WTC11 (cell line): Measurements from ENCODE around the gene FERMT3.

Experiments used
- CBFB ChIP-seq: sonication (generic); formaldehyde crosslinking; IDR thresholded peaks from 2 replicates; pipeline ENCODE4 v1.8.1; 2022; ENCODE audit warnings: mild to moderate bottlenecking, low read depth, missing genetic modification reagents
- CREB1 ChIP-seq: sonication (generic); formaldehyde crosslinking; IDR thresholded peaks from 2 replicates; pipeline ENCODE4 v1.8.0; 2023; ENCODE audit warnings: mild to moderate bottlenecking, missing genetic modification reagents
- NFATC4 ChIP-seq: fragments of 250-450 bp; sonication (Bioruptor Pico); IDR thresholded peaks from 2 replicates; pipeline ENCODE4 v1.9.0; 2021; ENCODE audit warnings: mild to moderate bottlenecking
- TF ChIP-seq, protein P1 (sequence below): fragments of 200-600 bp; IDR thresholded peaks from 2 replicates; pipeline ENCODE4 v1.8.0; 2022; ENCODE audit warnings: antibody characterized with exemption
- TF ChIP-seq, protein P2 (sequence below): sonication (generic); formaldehyde crosslinking; IDR thresholded peaks from 2 replicates; pipeline ENCODE4 v1.8.1; 2023; ENCODE audit warnings: mild to moderate bottlenecking, missing genetic modification reagents
- TF ChIP-seq, protein P3 (sequence below): sonication (generic); formaldehyde crosslinking; IDR thresholded peaks from 2 replicates; pipeline ENCODE4 v1.8.1; 2023; ENCODE audit warnings: mild to moderate bottlenecking, missing genetic modification reagents, borderline replicate concordance
- TF ChIP-seq, protein P4 (sequence below): sonication (generic); formaldehyde crosslinking; IDR thresholded peaks from 2 replicates; pipeline ENCODE4 v1.8.0; 2022; ENCODE audit warnings: mild to moderate bottlenecking, missing genetic modification reagents

DNA sequence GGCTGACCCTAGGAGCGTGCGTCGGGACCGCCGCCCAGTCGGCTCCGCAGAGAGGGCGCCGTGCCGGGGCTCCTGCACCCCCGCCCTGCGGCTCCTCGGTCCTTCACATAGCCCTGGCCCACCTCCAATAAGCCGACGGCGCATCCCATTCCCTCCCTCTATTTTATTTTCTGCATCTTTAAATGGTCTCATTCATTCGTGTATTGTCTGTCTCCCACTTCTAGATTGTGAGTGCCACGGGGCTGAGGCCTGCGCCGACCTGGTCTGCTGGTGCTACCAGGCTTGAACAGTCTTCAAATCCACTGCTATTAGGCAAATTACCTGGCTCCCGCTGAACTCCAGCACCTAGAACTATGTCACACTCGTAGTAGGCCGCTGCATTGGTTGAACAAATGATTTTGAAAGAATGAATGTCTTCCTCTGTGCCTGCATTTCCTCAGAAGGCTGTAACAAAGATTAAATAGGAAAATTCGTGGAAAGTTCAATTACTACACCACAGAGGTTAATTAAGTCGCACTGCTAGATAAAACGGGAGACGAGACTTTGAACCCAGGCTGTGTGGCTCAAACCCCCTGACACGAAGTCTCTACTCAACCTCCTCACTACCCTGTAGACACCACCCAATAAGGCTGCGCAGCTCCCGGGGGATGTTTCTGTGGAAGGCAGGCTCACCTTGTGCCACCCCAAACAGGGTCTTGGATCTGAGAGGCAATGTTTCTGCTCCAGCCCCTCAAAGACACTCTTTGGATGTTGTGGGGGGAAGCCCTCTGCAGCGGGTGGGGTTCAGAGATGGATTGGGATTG is 41.4 kb downstream of the FERMT3 start:
- TF ChIP-seq, protein P1, sequence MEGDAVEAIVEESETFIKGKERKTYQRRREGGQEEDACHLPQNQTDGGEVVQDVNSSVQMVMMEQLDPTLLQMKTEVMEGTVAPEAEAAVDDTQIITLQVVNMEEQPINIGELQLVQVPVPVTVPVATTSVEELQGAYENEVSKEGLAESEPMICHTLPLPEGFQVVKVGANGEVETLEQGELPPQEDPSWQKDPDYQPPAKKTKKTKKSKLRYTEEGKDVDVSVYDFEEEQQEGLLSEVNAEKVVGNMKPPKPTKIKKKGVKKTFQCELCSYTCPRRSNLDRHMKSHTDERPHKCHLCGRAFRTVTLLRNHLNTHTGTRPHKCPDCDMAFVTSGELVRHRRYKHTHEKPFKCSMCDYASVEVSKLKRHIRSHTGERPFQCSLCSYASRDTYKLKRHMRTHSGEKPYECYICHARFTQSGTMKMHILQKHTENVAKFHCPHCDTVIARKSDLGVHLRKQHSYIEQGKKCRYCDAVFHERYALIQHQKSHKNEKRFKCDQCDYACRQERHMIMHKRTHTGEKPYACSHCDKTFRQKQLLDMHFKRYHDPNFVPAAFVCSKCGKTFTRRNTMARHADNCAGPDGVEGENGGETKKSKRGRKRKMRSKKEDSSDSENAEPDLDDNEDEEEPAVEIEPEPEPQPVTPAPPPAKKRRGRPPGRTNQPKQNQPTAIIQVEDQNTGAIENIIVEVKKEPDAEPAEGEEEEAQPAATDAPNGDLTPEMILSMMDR, result no peak
- TF ChIP-seq, protein P2, sequence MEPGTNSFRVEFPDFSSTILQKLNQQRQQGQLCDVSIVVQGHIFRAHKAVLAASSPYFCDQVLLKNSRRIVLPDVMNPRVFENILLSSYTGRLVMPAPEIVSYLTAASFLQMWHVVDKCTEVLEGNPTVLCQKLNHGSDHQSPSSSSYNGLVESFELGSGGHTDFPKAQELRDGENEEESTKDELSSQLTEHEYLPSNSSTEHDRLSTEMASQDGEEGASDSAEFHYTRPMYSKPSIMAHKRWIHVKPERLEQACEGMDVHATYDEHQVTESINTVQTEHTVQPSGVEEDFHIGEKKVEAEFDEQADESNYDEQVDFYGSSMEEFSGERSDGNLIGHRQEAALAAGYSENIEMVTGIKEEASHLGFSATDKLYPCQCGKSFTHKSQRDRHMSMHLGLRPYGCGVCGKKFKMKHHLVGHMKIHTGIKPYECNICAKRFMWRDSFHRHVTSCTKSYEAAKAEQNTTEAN, result no peak
- TF ChIP-seq CBFB (CRISPR knock-in tag) (no peak), NFATC4 (CRISPR knock-in tag) (no peak), CREB1 (CRISPR knock-in tag) (no peak)
- TF ChIP-seq, protein P3, sequence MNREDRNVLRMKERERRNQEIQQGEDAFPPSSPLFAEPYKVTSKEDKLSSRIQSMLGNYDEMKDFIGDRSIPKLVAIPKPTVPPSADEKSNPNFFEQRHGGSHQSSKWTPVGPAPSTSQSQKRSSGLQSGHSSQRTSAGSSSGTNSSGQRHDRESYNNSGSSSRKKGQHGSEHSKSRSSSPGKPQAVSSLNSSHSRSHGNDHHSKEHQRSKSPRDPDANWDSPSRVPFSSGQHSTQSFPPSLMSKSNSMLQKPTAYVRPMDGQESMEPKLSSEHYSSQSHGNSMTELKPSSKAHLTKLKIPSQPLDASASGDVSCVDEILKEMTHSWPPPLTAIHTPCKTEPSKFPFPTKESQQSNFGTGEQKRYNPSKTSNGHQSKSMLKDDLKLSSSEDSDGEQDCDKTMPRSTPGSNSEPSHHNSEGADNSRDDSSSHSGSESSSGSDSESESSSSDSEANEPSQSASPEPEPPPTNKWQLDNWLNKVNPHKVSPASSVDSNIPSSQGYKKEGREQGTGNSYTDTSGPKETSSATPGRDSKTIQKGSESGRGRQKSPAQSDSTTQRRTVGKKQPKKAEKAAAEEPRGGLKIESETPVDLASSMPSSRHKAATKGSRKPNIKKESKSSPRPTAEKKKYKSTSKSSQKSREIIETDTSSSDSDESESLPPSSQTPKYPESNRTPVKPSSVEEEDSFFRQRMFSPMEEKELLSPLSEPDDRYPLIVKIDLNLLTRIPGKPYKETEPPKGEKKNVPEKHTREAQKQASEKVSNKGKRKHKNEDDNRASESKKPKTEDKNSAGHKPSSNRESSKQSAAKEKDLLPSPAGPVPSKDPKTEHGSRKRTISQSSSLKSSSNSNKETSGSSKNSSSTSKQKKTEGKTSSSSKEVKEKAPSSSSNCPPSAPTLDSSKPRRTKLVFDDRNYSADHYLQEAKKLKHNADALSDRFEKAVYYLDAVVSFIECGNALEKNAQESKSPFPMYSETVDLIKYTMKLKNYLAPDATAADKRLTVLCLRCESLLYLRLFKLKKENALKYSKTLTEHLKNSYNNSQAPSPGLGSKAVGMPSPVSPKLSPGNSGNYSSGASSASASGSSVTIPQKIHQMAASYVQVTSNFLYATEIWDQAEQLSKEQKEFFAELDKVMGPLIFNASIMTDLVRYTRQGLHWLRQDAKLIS (CRISPR knock-in tag), result no peak
- TF ChIP-seq, protein P4, sequence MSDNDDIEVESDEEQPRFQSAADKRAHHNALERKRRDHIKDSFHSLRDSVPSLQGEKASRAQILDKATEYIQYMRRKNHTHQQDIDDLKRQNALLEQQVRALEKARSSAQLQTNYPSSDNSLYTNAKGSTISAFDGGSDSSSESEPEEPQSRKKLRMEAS (CRISPR knock-in tag), result no peak
